ENCODE data around the gene CCNY. TPM values are rescaled to one million over a fixed set of nuclear protein-coding genes. Genes with fewer than 3 reads are reported as not detected.

The CCNY gene
- total RNA-seq, 6 experiments from 2014 or later = 22.4 to 49.2 (median 41.4) TPM

DNA sequence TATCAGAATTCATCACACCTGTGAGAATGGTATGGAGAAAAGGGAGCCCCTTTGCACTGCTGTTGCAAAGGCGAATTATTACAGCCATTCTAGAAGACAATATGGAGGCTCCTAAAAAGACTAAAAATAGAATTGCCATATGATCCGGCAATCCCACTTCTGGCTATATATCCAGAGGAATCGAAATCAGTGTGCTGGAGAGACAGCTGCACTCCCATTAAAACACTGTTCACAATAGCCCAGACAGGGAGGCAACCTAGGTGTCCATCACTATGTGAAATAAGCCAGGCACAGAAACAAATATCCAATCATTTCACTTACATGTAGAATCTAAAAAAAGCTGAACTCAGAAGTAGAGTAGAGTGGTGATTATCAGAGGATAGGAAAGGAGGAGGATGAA lies 242.8 kb downstream of the CCNY start:
- H3K4me1 ChIP-seq = no peaks in the 10 kb centered on the region
- TF ChIP-seq, protein P1, sequence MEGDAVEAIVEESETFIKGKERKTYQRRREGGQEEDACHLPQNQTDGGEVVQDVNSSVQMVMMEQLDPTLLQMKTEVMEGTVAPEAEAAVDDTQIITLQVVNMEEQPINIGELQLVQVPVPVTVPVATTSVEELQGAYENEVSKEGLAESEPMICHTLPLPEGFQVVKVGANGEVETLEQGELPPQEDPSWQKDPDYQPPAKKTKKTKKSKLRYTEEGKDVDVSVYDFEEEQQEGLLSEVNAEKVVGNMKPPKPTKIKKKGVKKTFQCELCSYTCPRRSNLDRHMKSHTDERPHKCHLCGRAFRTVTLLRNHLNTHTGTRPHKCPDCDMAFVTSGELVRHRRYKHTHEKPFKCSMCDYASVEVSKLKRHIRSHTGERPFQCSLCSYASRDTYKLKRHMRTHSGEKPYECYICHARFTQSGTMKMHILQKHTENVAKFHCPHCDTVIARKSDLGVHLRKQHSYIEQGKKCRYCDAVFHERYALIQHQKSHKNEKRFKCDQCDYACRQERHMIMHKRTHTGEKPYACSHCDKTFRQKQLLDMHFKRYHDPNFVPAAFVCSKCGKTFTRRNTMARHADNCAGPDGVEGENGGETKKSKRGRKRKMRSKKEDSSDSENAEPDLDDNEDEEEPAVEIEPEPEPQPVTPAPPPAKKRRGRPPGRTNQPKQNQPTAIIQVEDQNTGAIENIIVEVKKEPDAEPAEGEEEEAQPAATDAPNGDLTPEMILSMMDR (IDR thresholded peaks at IDR 0.05) = no peak
- TF ChIP-seq POLR2A (IDR thresholded peaks at IDR 0.05) = no peak
- no peaks in the 10 kb centered on the region for H3K36me3 ChIP-seq
- H3K27me3 ChIP-seq = no peaks in the 10 kb centered on the region
- H3K4me3 ChIP-seq = no peak overlapping the region
- WGBS (ENCODE audit: insufficient coverage, low coverage, low lambda C conversion rate, missing lambda C conversion rate) = 54% methylated on average over 2 of the region's 3 CpGs
- H3K9me3 ChIP-seq = no peaks in the 10 kb centered on the region
- intact Hi-C loops (cut with DNase I) = no loop called here
- ATAC-seq (no peak), DNase-seq (no peak)
- H3K27ac ChIP-seq = no peak overlapping the region

DNA sequence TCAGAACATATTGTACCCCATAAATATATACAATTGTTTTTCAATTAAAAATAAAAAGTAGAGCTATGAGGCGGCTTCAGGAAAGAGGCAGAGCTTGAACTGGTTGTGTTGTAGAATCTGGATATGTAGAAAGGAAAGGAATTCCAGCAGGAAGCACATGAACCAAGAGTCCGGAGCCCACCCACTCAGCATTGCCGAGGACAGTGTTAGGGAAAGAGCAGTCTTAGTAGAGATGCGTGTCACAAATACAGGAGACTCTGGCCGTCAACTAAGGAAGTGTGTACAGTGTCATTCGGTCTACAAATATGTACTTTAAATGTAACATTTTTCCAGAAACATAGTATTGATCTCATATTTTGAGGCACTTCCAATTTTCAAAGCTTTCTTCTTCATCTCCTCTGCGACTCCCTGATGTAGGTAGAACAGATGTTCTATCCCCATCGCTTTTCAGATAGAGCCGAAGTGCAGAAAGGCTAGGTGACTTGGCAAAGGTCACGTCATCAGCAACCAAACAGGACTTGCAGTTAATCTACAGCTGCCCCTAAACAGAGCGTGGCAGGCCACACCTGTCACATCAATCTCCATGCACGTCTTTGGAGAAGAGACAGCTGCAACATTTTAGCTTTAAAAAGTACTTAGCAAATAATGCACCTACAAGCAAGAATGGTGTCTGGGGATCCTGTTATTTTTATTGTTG lies 243.6 kb downstream of the CCNY start:
- Histone ChIP-seq H3K4me3 (no peak overlapping the region), H3K27me3 (no peaks in the 10 kb centered on the region), H3K27ac (no peak overlapping the region), H3K4me1 (no peaks in the 10 kb centered on the region), H3K9me3 (no peaks in the 10 kb centered on the region), H3K36me3 (no peaks in the 10 kb centered on the region)
- intact Hi-C loops (cut with DNase I) = no loop called here
- WGBS (ENCODE audit: insufficient coverage, low coverage, low lambda C conversion rate, missing lambda C conversion rate) = 73% methylated on average over 12 of the region's 12 CpGs
- TF ChIP-seq, protein P1 (IDR thresholded peaks at IDR 0.05) = no peak
- no peak for TF ChIP-seq POLR2A (IDR thresholded peaks at IDR 0.05)
- ATAC-seq (no peak), DNase-seq (peak in 1 of 3 donors; percentile 7)

DNA sequence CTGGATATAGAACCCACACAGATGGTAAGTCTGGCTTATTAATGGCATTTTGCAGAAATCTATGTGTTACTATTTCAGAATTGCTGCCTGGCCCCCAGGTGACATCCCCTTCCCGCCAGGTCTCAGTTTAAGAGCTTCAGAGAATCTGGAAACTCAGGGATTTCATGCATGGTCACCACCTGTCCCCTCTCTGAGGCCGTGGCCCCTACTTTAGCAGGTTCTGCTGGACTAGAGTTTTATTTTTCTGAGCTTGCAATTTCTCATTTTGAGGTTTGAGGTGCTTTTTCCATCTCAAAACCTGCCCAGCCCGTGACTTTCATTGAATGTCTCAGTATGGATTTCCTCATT lies 244.1 kb downstream of the CCNY start:
- H3K9me3 ChIP-seq = no peaks in the 10 kb centered on the region
- no peak for ATAC-seq
- no peaks in the 10 kb centered on the region for H3K4me1 ChIP-seq
- H3K4me3 ChIP-seq = no peak overlapping the region
- H3K36me3 ChIP-seq = no peaks in the 10 kb centered on the region
- H3K27ac ChIP-seq = no peak overlapping the region
- TF ChIP-seq, protein P1 (IDR thresholded peaks at IDR 0.05) = no peak
- TF ChIP-seq POLR2A (IDR thresholded peaks at IDR 0.05) = no peak
- 70% methylated on average over 3 of the region's 3 CpGs for WGBS (ENCODE audit: insufficient coverage, low coverage, low lambda C conversion rate, missing lambda C conversion rate)
- intact Hi-C loops (cut with DNase I) = no loop called here
- no peaks in the 10 kb centered on the region for H3K27me3 ChIP-seq
- DNase-seq = no peak

DNA sequence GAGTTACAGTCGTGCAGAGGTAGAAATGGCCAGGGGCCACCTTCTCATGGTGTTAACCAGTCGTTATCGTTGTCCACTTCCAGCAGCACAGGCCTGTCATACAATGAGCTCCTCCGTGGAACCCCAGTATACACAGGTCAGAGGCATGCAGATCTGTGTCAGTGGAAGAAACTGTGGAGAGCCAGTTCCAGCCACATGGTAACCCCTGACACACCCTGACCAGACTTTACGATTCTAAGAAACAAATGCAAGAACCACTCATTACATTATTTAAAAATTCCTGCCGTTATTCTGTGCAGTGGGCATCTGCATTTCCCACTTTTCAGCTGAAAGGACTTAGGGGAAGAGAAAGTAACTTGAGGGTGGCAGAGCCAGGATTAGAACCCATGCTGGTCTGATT lies 245.3 kb downstream of the CCNY start:
- 73% methylated on average over 2 of the region's 6 CpGs for WGBS (ENCODE audit: insufficient coverage, low coverage, low lambda C conversion rate, missing lambda C conversion rate)
- H3K27me3 ChIP-seq = no peaks in the 10 kb centered on the region
- H3K36me3 ChIP-seq = no peaks in the 10 kb centered on the region
- H3K27ac ChIP-seq = no peak overlapping the region
- H3K4me1 ChIP-seq = no peaks in the 10 kb centered on the region
- intact Hi-C loops (cut with DNase I) = no loop called here
- no peaks in the 10 kb centered on the region for H3K9me3 ChIP-seq
- DNase-seq (peak in 1 of 3 donors; percentile 12), ATAC-seq (no peak)
- H3K4me3 ChIP-seq = no peak overlapping the region
- TF ChIP-seq, protein P1 (IDR thresholded peaks at IDR 0.05) = no peak
- TF ChIP-seq POLR2A (IDR thresholded peaks at IDR 0.05) = no peak
